DND-41 (cell line): ENCODE measurements around the gene EBNA1BP2.
"Not testable (repeated sequence)": the region's sequence is repeated elsewhere in the genome, so short reads cannot be mapped to it uniquely, and the experiment has no call there.

Experiments
- ATAC-seq: fragments of 200-7000 bp; cut with Tn5 transposase; 3 replicates; pipeline ENCODE4 v1.9.1; 2021; ENCODE audit warnings: low read depth; ENCODE audit not compliant: insufficient read depth
- DNase-seq: peaks from one replicate; pipeline ENCODE4 v3.0.0-alpha.2; 2020
- H2AFZ ChIP-seq: 2 replicates; pipeline ENCODE4 v1.6.0; 2012; ENCODE audit warnings: low read depth, low read length
- H3K27ac ChIP-seq: 2 replicates; pipeline ENCODE4 v1.5.1; 2012; ENCODE audit warnings: low read length, inconsistent platforms
- H3K27me3 ChIP-seq: fragments of 200-600 bp; sonication (generic); 2 replicates; pipeline ENCODE4 v1.6.0; 2012; ENCODE audit warnings: low read length, mild to moderate bottlenecking, inconsistent platforms; ENCODE audit not compliant: insufficient read depth, poor library complexity
- H3K36me3 ChIP-seq: 2 replicates; pipeline ENCODE4 v1.5.1; 2012; ENCODE audit warnings: low read length, inconsistent platforms; ENCODE audit not compliant: insufficient read depth
- H3K4me1 ChIP-seq: 2 replicates; pipeline ENCODE4 v1.5.1; 2012; ENCODE audit warnings: mild to moderate bottlenecking, low read length; ENCODE audit not compliant: insufficient read depth
- H3K4me2 ChIP-seq: 2 replicates; pipeline ENCODE4 v1.6.0; 2012; ENCODE audit warnings: mild to moderate bottlenecking, moderate library complexity, low read length, inconsistent platforms; ENCODE audit not compliant: insufficient read depth
- H3K4me3 ChIP-seq, 2 experiments: fragments of 200-600 bp in 1 of 2; shearing (Covaris generic) in 1 of 2; 2 replicates each; pipeline ENCODE4 v1.5.1; 2012 to 2016; ENCODE audit warnings: inconsistent platforms in 2 of 2, low read length in 2 of 2, mild to moderate bottlenecking in 2 of 2, low read depth in 1 of 2, moderate library complexity in 1 of 2
- H3K79me2 ChIP-seq: 2 replicates; pipeline ENCODE4 v1.6.0; 2012; ENCODE audit warnings: low read length, inconsistent platforms; ENCODE audit not compliant: insufficient read depth
- H3K9ac ChIP-seq: 2 replicates; pipeline ENCODE4 v1.6.0; 2012; ENCODE audit warnings: low read depth, mild to moderate bottlenecking, inconsistent platforms, low read length, moderate library complexity
- H3K9me3 ChIP-seq: 2 replicates; pipeline ENCODE4 v1.5.1; 2012; ENCODE audit warnings: low read length, moderate library complexity, mild to moderate bottlenecking, inconsistent platforms; ENCODE audit not compliant: insufficient read depth, severe bottlenecking
- H4K20me1 ChIP-seq: 2 replicates; pipeline ENCODE4 v1.6.0; 2012; ENCODE audit warnings: low read length; ENCODE audit not compliant: insufficient read depth
- CTCF ChIP-seq: IDR thresholded peaks from 2 replicates; pipeline ENCODE4 v1.5.1; 2012; ENCODE audit warnings: borderline replicate concordance, low read length, moderate library complexity, mild to moderate bottlenecking; ENCODE audit not compliant: poor library complexity, severe bottlenecking; ENCODE audit errors: extremely low read depth
- EZH2 ChIP-seq: IDR thresholded peaks from 3 replicates; pipeline ENCODE4 v1.6.1; 2012; ENCODE audit warnings: borderline replicate concordance, low read depth, mild to moderate bottlenecking, moderate library complexity, low read length, inconsistent platforms; ENCODE audit not compliant: severe bottlenecking

EBNA1BP2 gene

GRCh38 chr1:43128816-43129215 lies 43.3 kb downstream of the EBNA1BP2 start:
- H3K79me2 ChIP-seq: no peaks in the 10 kb centered on the region
- no peak for DNase-seq
- no peak for TF ChIP-seq EZH2
- TF ChIP-seq CTCF: no peak
- no peak overlapping the region for H3K4me2 ChIP-seq
- ATAC-seq: no peak
- no peak overlapping the region for H3K4me3 ChIP-seq
- H3K36me3 ChIP-seq: no peaks in the 10 kb centered on the region
- no peaks in the 10 kb centered on the region for H3K9me3 ChIP-seq
- no peaks in the 10 kb centered on the region for H4K20me1 ChIP-seq
- peaks cover 7% of the 10 kb centered on the region for H3K27me3 ChIP-seq
- no peak overlapping the region for H2AFZ ChIP-seq
- no peaks in the 10 kb centered on the region for H3K4me1 ChIP-seq
- H3K27ac ChIP-seq: no peak overlapping the region
- no peak overlapping the region for H3K9ac ChIP-seq

GRCh38 chr1:43123031-43123430 lies 49.1 kb downstream of the EBNA1BP2 start:
- Histone ChIP-seq H3K36me3 (no peaks in the 10 kb centered on the region), H3K4me2 (no peak overlapping the region), H2AFZ (no peak overlapping the region), H3K79me2 (no peaks in the 10 kb centered on the region), H3K9me3 (no peaks in the 10 kb centered on the region), H3K4me1 (no peaks in the 10 kb centered on the region), H3K4me3 (no peak overlapping the region), H3K27ac (no peak overlapping the region), H3K27me3 (no peaks in the 10 kb centered on the region), H3K9ac (no peak overlapping the region), H4K20me1 (no peaks in the 10 kb centered on the region)
- DNase-seq (no peak), ATAC-seq (no peak)
- TF ChIP-seq CTCF (no peak), EZH2 (no peak)

- H3K4me2 ChIP-seq: no peak overlapping the region
- no peak overlapping the region for H3K27ac ChIP-seq
Measured at GRCh38 chr1:43121256-43121900, 50.7 kb downstream of the EBNA1BP2 start.

GRCh38 chr1:43119928-43120586 lies 52.0 kb downstream of the EBNA1BP2 start:
- not testable (repeated sequence) for H3K4me3 ChIP-seq, H2AFZ ChIP-seq, H3K27me3 ChIP-seq, H3K9me3 ChIP-seq, DNase-seq, ATAC-seq, H4K20me1 ChIP-seq, H3K4me1 ChIP-seq, H3K36me3 ChIP-seq, H3K27ac ChIP-seq, H3K79me2 ChIP-seq, H3K4me2 ChIP-seq, H3K9ac ChIP-seq

More at GRCh38 chr1:43121256-43121900, 50.7 kb downstream of the EBNA1BP2 start:
- ATAC-seq (no peak), DNase-seq (no peak)
- Histone ChIP-seq H4K20me1 (no peaks in the 10 kb centered on the region), H3K4me1 (no peaks in the 10 kb centered on the region), H3K9ac (no peak overlapping the region), H3K4me3 (no peak overlapping the region), H3K27me3 (no peaks in the 10 kb centered on the region), H3K79me2 (no peaks in the 10 kb centered on the region), H2AFZ (no peak overlapping the region), H3K9me3 (no peaks in the 10 kb centered on the region), H3K36me3 (no peaks in the 10 kb centered on the region)
- TF ChIP-seq CTCF: no peak
- no peak for TF ChIP-seq EZH2
